Stimulated activated CD8-positive, alpha-beta memory T cell treated with anti-CD3 and anti-CD28 coated beads, Interleukin-4, amount 100 ng/mL, for 24 hours (primary cell): ENCODE results near the gene TMEM250.

Experiments
- DNase-seq: peaks from one replicate; pipeline ENCODE4 v3.0.0-alpha.2; 2020; ENCODE audit warnings: low read depth

TMEM250 gene

GRCh38 chr9:136082496-136083361 is 35.9 kb downstream of the TMEM250 start:
- DNase-seq: no peak

- DNase-seq: no peak
Measured at GRCh38 chr9:136081826-136082495, 36.7 kb downstream of the TMEM250 start.

- DNase-seq: no peak
Measured at GRCh38 chr9:136081113-136081825, 37.4 kb downstream of the TMEM250 start.

- DNase-seq: no peak
Measured at GRCh38 chr9:136080716-136081112, 38.0 kb downstream of the TMEM250 start.

- DNase-seq: no peak
Measured at GRCh38 chr9:136079916-136080246, 38.8 kb downstream of the TMEM250 start.

GRCh38 chr9:136079211-136079915 is 39.3 kb downstream of the TMEM250 start:
- no peak for DNase-seq

GRCh38 chr9:136078498-136079011 is 40.1 kb downstream of the TMEM250 start:
- no peak for DNase-seq

- DNase-seq: no peak
Measured at GRCh38 chr9:136078024-136078423, 40.7 kb downstream of the TMEM250 start.

GRCh38 chr9:136077491-136077890 is 41.2 kb downstream of the TMEM250 start:
- DNase-seq: no peak

- DNase-seq: no peak
Measured at GRCh38 chr9:136075881-136076678, 42.6 kb downstream of the TMEM250 start.

GRCh38 chr9:136075134-136075841 is 43.4 kb downstream of the TMEM250 start:
- DNase-seq: no peak

- no peak for DNase-seq
Measured at GRCh38 chr9:136074706-136075105, 44.0 kb downstream of the TMEM250 start.
